H9 (cell line): ENCODE data around the gene FAM83C. TPM values are rescaled to one million over a fixed set of nuclear protein-coding genes. Genes with fewer than 3 reads are reported as not detected.

Experiments
- DNase-seq: peaks from one replicate; pipeline ENCODE4 v3.0.0-alpha.2; 2017
- H2AFZ ChIP-seq: one replicate; pipeline ENCODE4 v1.6.1; 2013; ENCODE audit warnings: mild to moderate bottlenecking, low read length, control low read depth, moderate library complexity
- H2AK5ac ChIP-seq: 2 replicates; pipeline ENCODE4 v1.6.1; 2013; ENCODE audit warnings: low read length, control low read depth, mixed read lengths; ENCODE audit not compliant: insufficient read length
- H2BK120ac ChIP-seq: one replicate; pipeline ENCODE4 v1.6.1; 2013; ENCODE audit warnings: low read depth, mild to moderate bottlenecking, low read length, control low read depth, inconsistent platforms; ENCODE audit not compliant: poor library complexity, severe bottlenecking
- H2BK12ac ChIP-seq: 2 replicates; pipeline ENCODE4 v1.6.1; 2013; ENCODE audit warnings: low read length, control low read depth, mixed read lengths, low read depth; ENCODE audit not compliant: insufficient read length
- H2BK15ac ChIP-seq: 2 replicates; pipeline ENCODE4 v1.6.1; 2013; ENCODE audit warnings: low read depth, low read length, control low read depth
- H2BK20ac ChIP-seq: one replicate; pipeline ENCODE4 v1.6.1; 2013; ENCODE audit warnings: low read depth, mild to moderate bottlenecking, low read length, control low read depth, inconsistent platforms; ENCODE audit not compliant: poor library complexity, severe bottlenecking
- H2BK5ac ChIP-seq: 2 replicates; pipeline ENCODE4 v1.6.1; 2013; ENCODE audit warnings: low read length, control low read depth, mixed read lengths; ENCODE audit not compliant: insufficient read length
- H3K14ac ChIP-seq: 2 replicates; pipeline ENCODE4 v1.6.1; 2013; ENCODE audit warnings: low read length, control low read depth; ENCODE audit not compliant: insufficient read depth
- H3K18ac ChIP-seq: 2 replicates; pipeline ENCODE4 v1.6.1; 2013; ENCODE audit warnings: low read depth, mild to moderate bottlenecking, mixed read lengths, low read length, control low read depth; ENCODE audit not compliant: insufficient read length
- H3K23ac ChIP-seq: 2 replicates; pipeline ENCODE4 v1.6.1; 2013; ENCODE audit warnings: low read length, control low read depth, mixed read lengths, low read depth; ENCODE audit not compliant: insufficient read length
- H3K23me2 ChIP-seq: 2 replicates; pipeline ENCODE4 v1.6.1; 2013; ENCODE audit warnings: low read depth, mild to moderate bottlenecking, mixed read lengths, low read length, control low read depth; ENCODE audit not compliant: insufficient read length, poor library complexity, severe bottlenecking
- H3K27ac ChIP-seq: 2 replicates; pipeline ENCODE4 v1.5.1; 2013; ENCODE audit warnings: low read length, control low read depth, mixed read lengths, low read depth; ENCODE audit not compliant: insufficient read length
- H3K27me3 ChIP-seq: 2 replicates; pipeline ENCODE4 v1.6.1; 2013; ENCODE audit warnings: low read length, control low read depth, inconsistent platforms; ENCODE audit not compliant: insufficient read depth
- H3K4ac ChIP-seq: 2 replicates; pipeline ENCODE4 v1.6.1; 2013; ENCODE audit warnings: low read depth, mild to moderate bottlenecking, control low read depth, inconsistent platforms, low read length, moderate library complexity
- H3K4me1 ChIP-seq: 2 replicates; pipeline ENCODE4 v1.6.1; 2013; ENCODE audit warnings: low read length, control low read depth, inconsistent platforms; ENCODE audit not compliant: insufficient read depth
- H3K4me2 ChIP-seq: 2 replicates; pipeline ENCODE4 v1.6.1; 2013; ENCODE audit warnings: low read length, control low read depth, mixed read lengths; ENCODE audit not compliant: insufficient read length, insufficient read depth
- H3K56ac ChIP-seq: 2 replicates; pipeline ENCODE4 v1.6.1; 2013; ENCODE audit warnings: low read depth, mild to moderate bottlenecking, mixed read lengths, low read length, control low read depth; ENCODE audit not compliant: insufficient read length
- H3K79me1 ChIP-seq: 2 replicates; pipeline ENCODE4 v1.6.1; 2013; ENCODE audit warnings: low read depth, mild to moderate bottlenecking, moderate library complexity, low read length, control low read depth, inconsistent platforms; ENCODE audit not compliant: insufficient read depth, poor library complexity, severe bottlenecking
- H3K79me2 ChIP-seq: 2 replicates; pipeline ENCODE4 v1.6.1; 2013; ENCODE audit warnings: low read length, control low read depth, inconsistent platforms; ENCODE audit not compliant: insufficient read depth
- H3K9ac ChIP-seq: 2 replicates; pipeline ENCODE4 v1.6.1; 2013; ENCODE audit warnings: low read length, control low read depth, mixed read lengths; ENCODE audit not compliant: insufficient read length; ENCODE audit errors: extremely low read depth
- H3K9me3 ChIP-seq: one replicate; pipeline ENCODE4 v1.6.1; 2013; ENCODE audit warnings: low read depth, low read length, inconsistent platforms; ENCODE audit not compliant: control insufficient read depth
- H3T11ph ChIP-seq: one replicate; pipeline ENCODE4 v1.6.1; 2013; ENCODE audit warnings: mild to moderate bottlenecking, low read length, control low read depth, inconsistent platforms
- H4K20me1 ChIP-seq: one replicate; pipeline ENCODE4 v1.6.1; 2013; ENCODE audit not compliant: control insufficient read depth, insufficient read length, insufficient read depth
- H4K5ac ChIP-seq: 2 replicates; pipeline ENCODE4 v1.6.1; 2013; ENCODE audit warnings: low read depth, mild to moderate bottlenecking, mixed read lengths, low read length, control low read depth; ENCODE audit not compliant: insufficient read length
- H4K8ac ChIP-seq: replicated peaks from 2 replicates; pipeline ENCODE4 v1.6.1; 2013; ENCODE audit warnings: low read length, control low read depth, mixed read lengths, low read depth; ENCODE audit not compliant: insufficient read length
- H4K91ac ChIP-seq: 2 replicates; pipeline ENCODE4 v1.6.1; 2013; ENCODE audit warnings: low read depth, mild to moderate bottlenecking, moderate library complexity, mixed read lengths, low read length, control low read depth; ENCODE audit not compliant: insufficient read length
- H3K27ac Mint-ChIP-seq, 3 experiments: 2 replicates in 2 of 3; 3 replicates in 1 of 3; pipeline ENCODE4 v1.8.0; 2020 to 2021; ENCODE audit warnings: mixed read lengths in 3 of 3, mild to moderate bottlenecking in 1 of 3, moderate library complexity in 1 of 3
- H3K27me3 Mint-ChIP-seq: 2 replicates; pipeline ENCODE4 v1.8.0; 2021; ENCODE audit warnings: low read depth, mild to moderate bottlenecking, moderate library complexity, mixed read lengths
- H3K36me3 Mint-ChIP-seq, 3 experiments: 2 replicates in 2 of 3; 3 replicates in 1 of 3; pipeline ENCODE4 v1.8.0; 2020 to 2021; ENCODE audit warnings: low read depth in 3 of 3, mixed read lengths in 3 of 3; ENCODE audit not compliant: insufficient read depth in 1 of 3
- H3K4me1 Mint-ChIP-seq, 2 experiments: 2 replicates each; pipeline ENCODE4 v1.8.0; 2020; ENCODE audit warnings: mixed read lengths in 2 of 2
- H3K4me3 Mint-ChIP-seq, 2 experiments: 2 replicates in 1 of 2; 3 replicates in 1 of 2; pipeline ENCODE4 v1.8.0; 2020 to 2021; ENCODE audit warnings: mild to moderate bottlenecking in 2 of 2, mixed read lengths in 2 of 2, moderate library complexity in 1 of 2
- H3K9me3 Mint-ChIP-seq, 2 experiments: 2 replicates in 1 of 2; 3 replicates in 1 of 2; pipeline ENCODE4 v1.8.0; 2020; ENCODE audit warnings: mild to moderate bottlenecking in 2 of 2, mixed read lengths in 2 of 2, moderate library complexity in 1 of 2
- WGBS: extraction: QIAGEN DNeasy Blood & Tissue Kit; methylation state at CpG from one replicate; pipeline ENCODE4 v1.1.7; 2013; ENCODE audit warnings: missing lambda C conversion rate, low lambda C conversion rate, mixed read lengths; ENCODE audit not compliant: insufficient read length; ENCODE audit errors: extremely low coverage; 5-methylcytosine and 5-hydroxymethylcytosine counted together
- total RNA-seq: library from RNA; stranded (reverse); gene quantifications from 2 replicates; pipeline ENCODE4 v1.2.1, GENCODE V29; 2021
- TF ChIP-seq, protein P1 (sequence below): fragments of 200-600 bp; sonication (generic); conservative IDR thresholded peaks from 3 replicates; pipeline ENCODE4 v1.8.0; 2021; ENCODE audit warnings: antibody characterized with exemption, mild to moderate bottlenecking

Gene FAM83C
- total RNA-seq, 1 experiment from 2014 or later = not detected

DNA sequence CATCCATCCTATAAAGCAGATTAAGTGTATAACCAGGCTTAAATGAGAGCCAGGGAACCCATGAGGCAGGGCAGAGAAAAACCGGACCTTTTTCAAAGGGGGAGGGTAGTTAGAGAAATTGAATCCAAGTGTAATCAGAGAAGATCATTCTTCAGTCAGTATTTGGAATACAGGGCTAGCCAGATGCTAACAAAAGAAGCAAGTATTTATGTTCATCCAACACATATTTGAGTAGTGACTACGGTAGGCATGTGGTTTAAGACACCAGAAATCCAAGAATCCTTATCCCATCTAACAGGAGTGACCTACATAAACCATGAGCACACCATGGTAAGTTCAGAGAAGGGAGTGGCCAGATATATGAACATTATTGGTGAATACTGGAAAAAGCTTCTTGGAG is 46.8 kb upstream of the FAM83C start:
- no peaks in the 10 kb centered on the region for H3K9me3 Mint-ChIP-seq
- H3K27me3 ChIP-seq = no peaks in the 10 kb centered on the region
- H3K27me3 Mint-ChIP-seq = no peaks in the 10 kb centered on the region
- H2BK5ac ChIP-seq = no peak overlapping the region
- no peak overlapping the region for H2BK15ac ChIP-seq
- TF ChIP-seq, protein P1, sequence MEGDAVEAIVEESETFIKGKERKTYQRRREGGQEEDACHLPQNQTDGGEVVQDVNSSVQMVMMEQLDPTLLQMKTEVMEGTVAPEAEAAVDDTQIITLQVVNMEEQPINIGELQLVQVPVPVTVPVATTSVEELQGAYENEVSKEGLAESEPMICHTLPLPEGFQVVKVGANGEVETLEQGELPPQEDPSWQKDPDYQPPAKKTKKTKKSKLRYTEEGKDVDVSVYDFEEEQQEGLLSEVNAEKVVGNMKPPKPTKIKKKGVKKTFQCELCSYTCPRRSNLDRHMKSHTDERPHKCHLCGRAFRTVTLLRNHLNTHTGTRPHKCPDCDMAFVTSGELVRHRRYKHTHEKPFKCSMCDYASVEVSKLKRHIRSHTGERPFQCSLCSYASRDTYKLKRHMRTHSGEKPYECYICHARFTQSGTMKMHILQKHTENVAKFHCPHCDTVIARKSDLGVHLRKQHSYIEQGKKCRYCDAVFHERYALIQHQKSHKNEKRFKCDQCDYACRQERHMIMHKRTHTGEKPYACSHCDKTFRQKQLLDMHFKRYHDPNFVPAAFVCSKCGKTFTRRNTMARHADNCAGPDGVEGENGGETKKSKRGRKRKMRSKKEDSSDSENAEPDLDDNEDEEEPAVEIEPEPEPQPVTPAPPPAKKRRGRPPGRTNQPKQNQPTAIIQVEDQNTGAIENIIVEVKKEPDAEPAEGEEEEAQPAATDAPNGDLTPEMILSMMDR = no peak
- no peak overlapping the region for H4K8ac ChIP-seq
- H4K91ac ChIP-seq = no peak overlapping the region
- H3K4ac ChIP-seq = no peak overlapping the region
- H3K56ac ChIP-seq = no peak overlapping the region
- H2BK20ac ChIP-seq = no peak overlapping the region
- no peak overlapping the region for H4K5ac ChIP-seq
- no peak overlapping the region for H3K27ac ChIP-seq
- H3T11ph ChIP-seq = no peak overlapping the region
- H3K4me1 ChIP-seq = no peaks in the 10 kb centered on the region
- DNase-seq = no peak
- no peak overlapping the region for H2AFZ ChIP-seq
- H3K18ac ChIP-seq = no peak overlapping the region
- H3K4me3 Mint-ChIP-seq = no peak overlapping the region
- H3K9me3 ChIP-seq = no peaks in the 10 kb centered on the region
- no peak overlapping the region for H2AK5ac ChIP-seq
- H2BK120ac ChIP-seq = no peak overlapping the region
- H3K27ac Mint-ChIP-seq = no peak overlapping the region
- no peak overlapping the region for H3K14ac ChIP-seq
- no peaks in the 10 kb centered on the region for H4K20me1 ChIP-seq
- no peak overlapping the region for H3K4me2 ChIP-seq
- H3K79me1 ChIP-seq = no peaks in the 10 kb centered on the region
- no peaks in the 10 kb centered on the region for H3K79me2 ChIP-seq
- peaks cover 0 to 9% (median 0%) of the 10 kb centered on the region in 3 experiments; a peak in 1 of 7 replicates for H3K36me3 Mint-ChIP-seq
- no CpG with 5 or more reads among the region's 2 CpGs for WGBS
- H3K4me1 Mint-ChIP-seq = 0 out of 4 replicates have a peak, but pooled peaks cover 0 to 2% of the 10 kb centered on the region in 2 experiments
- no peak overlapping the region for H2BK12ac ChIP-seq
- H3K9ac ChIP-seq = no peak overlapping the region
- H3K23ac ChIP-seq = no peak overlapping the region
- no peaks in the 10 kb centered on the region for H3K23me2 ChIP-seq
